Mesothelial cell of epicardium (in vitro differentiated cells): ENCODE measurements around the gene STK39. TPM values are rescaled to one million over a fixed set of nuclear protein-coding genes. Genes with fewer than 3 reads are reported as not detected.

Experiments
- DNase-seq, 2 experiments: peaks; one replicate each; pipeline ENCODE4 v3.0.0; 2021; ENCODE audit warnings: low spot score in 2 of 2; ENCODE audit not compliant: unreplicated experiment in 2 of 2
- H3K27ac Mint-ChIP-seq: 2 replicates; pipeline ENCODE4 v1.8.0; 2021; ENCODE audit warnings: mixed read lengths
- H3K27me3 Mint-ChIP-seq: 2 replicates; pipeline ENCODE4 v1.8.0; 2021; ENCODE audit warnings: low read depth, mixed read lengths
- H3K36me3 Mint-ChIP-seq: 2 replicates; pipeline ENCODE4 v1.8.0; 2021; ENCODE audit warnings: mixed read lengths
- H3K4me1 Mint-ChIP-seq: 2 replicates; pipeline ENCODE4 v1.8.0; 2021; ENCODE audit warnings: mixed read lengths
- H3K4me3 Mint-ChIP-seq: 2 replicates; pipeline ENCODE4 v1.8.0; 2021; ENCODE audit warnings: mild to moderate bottlenecking, moderate library complexity, mixed read lengths
- H3K9me3 Mint-ChIP-seq: 2 replicates; pipeline ENCODE4 v1.8.0; 2021; ENCODE audit warnings: mixed read lengths
- total RNA-seq: library from RNA; stranded (reverse); gene quantifications from 3 replicates; pipeline ENCODE4 v1.2.1, GENCODE V29; 2021
- TF ChIP-seq, protein P1 (sequence below): fragments of 200-600 bp; sonication (generic); IDR thresholded peaks from one replicate; pipeline ENCODE4 v1.5.0; 2021; ENCODE audit warnings: antibody characterized with exemption; ENCODE audit not compliant: unreplicated experiment

STK39 gene
- total RNA-seq, 1 donor from 2014 or later, result 18.7 TPM

DNA sequence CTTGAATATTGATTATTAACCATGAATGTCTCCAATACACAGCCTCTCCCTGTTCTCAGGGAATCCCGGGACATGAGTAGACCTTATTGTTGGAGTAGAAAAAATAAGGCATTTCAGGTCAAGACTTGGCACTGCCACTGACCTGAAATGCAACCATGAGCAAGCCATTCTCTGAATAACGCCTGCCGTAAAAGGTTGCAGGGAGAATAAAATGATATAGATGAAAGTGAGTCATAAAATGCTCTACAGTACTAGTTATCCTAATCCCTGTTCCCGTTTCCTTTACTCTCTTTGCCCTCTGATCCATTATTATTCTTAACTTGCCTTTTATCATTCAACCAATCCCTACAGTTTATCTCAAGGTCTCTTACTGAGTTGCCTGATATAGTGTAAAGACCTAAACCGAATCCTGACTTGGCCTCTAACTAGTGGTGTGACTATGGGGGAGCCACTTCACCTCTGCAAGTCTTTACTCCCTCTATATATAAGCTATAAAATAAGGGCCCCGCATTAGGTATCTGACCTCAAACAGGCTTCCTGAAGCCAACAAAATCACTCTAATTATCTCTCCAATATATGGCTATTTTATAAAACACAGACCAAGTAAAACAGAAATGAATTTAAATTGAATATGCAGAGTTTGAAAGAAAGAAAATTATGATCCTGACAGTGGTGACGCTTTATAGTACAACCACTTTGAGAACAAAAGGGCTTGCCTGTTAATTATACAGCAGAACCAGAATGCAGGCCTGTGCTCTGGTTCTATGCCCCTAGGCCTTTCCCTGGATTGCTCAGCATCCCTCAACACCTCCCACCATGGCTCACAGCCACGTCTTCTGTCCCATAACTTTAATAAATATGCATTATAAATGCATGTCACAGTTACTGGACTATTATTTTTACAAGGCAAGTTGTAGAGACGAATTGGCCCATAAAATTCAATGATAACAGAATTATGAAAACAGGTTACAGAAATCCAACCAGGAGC, 183.1 kb downstream of the STK39 start:
- Mint-ChIP-seq H3K9me3 (peaks cover 8% of the 10 kb centered on the region), H3K4me3 (no peak overlapping the region), H3K4me1 (peaks cover 21% of the 10 kb centered on the region), H3K36me3 (peaks cover 30% of the 10 kb centered on the region), H3K27me3 (no peaks in the 10 kb centered on the region), H3K27ac (no peak overlapping the region)
- TF ChIP-seq, protein P1, sequence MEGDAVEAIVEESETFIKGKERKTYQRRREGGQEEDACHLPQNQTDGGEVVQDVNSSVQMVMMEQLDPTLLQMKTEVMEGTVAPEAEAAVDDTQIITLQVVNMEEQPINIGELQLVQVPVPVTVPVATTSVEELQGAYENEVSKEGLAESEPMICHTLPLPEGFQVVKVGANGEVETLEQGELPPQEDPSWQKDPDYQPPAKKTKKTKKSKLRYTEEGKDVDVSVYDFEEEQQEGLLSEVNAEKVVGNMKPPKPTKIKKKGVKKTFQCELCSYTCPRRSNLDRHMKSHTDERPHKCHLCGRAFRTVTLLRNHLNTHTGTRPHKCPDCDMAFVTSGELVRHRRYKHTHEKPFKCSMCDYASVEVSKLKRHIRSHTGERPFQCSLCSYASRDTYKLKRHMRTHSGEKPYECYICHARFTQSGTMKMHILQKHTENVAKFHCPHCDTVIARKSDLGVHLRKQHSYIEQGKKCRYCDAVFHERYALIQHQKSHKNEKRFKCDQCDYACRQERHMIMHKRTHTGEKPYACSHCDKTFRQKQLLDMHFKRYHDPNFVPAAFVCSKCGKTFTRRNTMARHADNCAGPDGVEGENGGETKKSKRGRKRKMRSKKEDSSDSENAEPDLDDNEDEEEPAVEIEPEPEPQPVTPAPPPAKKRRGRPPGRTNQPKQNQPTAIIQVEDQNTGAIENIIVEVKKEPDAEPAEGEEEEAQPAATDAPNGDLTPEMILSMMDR, result no peak
- no peak for DNase-seq

DNA sequence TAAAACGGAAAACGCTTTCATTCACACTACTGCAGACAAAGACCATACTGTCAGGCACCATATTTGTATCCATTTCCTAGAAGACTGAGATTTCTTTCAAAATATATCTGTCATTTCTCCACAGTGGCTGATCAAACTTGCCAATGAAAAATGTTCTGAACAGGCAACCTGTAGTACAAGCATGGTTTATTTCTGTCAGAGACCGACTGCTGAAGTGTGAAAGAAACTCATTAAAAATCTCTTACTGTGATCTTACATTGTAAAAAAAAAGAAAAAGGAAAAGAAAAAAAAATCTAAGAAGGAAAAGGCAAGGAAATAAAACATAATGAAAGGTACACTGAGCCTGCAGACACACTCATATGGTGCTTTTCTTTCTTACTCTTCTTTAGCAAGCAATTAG, 184.5 kb downstream of the STK39 start:
- H3K27me3 Mint-ChIP-seq, result no peaks in the 10 kb centered on the region
- H3K36me3 Mint-ChIP-seq, result peaks cover 27% of the 10 kb centered on the region
- TF ChIP-seq, protein P1, result no peak
- H3K4me1 Mint-ChIP-seq, result peaks cover 21% of the 10 kb centered on the region
- no peak overlapping the region for H3K4me3 Mint-ChIP-seq
- no peak for DNase-seq
- peaks cover 7% of the 10 kb centered on the region for H3K9me3 Mint-ChIP-seq
- no peak overlapping the region for H3K27ac Mint-ChIP-seq

DNA sequence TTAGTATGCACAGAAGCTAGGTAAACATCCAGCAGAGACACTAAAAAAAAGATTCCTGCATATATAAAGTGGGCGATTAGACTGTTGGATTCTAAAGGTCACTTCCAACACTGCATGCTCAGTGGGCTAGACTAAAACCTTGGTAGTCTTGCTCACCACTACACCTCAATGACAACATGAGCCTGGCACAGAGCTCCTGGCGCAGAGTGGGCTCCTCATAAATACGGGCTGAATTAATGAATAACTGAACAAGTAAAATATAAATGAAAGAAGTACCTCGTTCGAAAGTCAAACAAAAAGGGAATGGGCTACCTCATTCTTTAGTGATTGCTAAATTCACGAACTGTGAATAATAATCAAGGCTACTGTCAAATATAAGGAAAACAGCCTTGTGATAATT, 185.3 kb downstream of the STK39 start:
- TF ChIP-seq, protein P1, result no peak
- Mint-ChIP-seq H3K27ac (no peak overlapping the region), H3K27me3 (no peaks in the 10 kb centered on the region), H3K4me1 (peaks cover 21% of the 10 kb centered on the region), H3K4me3 (no peak overlapping the region), H3K36me3 (peaks cover 19% of the 10 kb centered on the region), H3K9me3 (no peaks in the 10 kb centered on the region)
- no peak for DNase-seq

DNA sequence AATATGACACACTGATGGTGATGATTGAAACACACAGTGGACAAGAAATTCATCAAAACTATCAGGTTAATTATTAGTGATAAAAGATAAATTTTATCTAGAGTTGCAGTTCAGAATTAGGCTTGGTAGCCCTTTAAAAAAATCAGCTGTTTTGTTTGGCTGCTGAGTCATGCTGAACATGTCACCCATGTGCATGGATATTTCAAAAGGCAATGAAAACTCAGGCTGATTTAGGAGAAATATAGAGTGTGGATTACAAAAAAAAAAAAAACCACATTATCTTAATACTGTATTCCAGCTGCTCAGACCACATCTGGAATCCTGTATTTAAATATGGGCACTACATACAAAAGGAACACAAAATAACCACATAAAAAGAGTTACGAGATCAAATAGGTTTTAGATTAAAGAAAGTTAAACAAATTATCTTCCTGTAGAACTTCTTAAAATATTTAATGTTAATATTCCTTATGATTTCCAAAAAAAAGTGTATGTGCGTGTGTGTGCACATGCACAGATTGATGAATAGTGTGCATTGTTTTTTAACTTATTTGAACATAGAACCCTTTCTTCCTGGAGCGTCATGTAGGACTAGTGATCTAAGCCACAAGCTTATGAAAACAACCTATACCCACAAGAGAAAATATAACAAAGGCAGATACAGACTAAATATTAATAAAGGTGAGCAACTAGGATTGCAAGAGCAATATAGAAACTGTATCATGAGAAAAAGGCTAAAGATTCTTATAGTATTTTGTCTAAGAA, 186.2 kb downstream of the STK39 start:
- H3K36me3 Mint-ChIP-seq, result peaks cover 17% of the 10 kb centered on the region
- no peak for DNase-seq
- H3K4me1 Mint-ChIP-seq, result peaks cover 21% of the 10 kb centered on the region
- no peaks in the 10 kb centered on the region for H3K27me3 Mint-ChIP-seq
- TF ChIP-seq, protein P1, result no peak
- no peak overlapping the region for H3K4me3 Mint-ChIP-seq
- H3K9me3 Mint-ChIP-seq, result no peaks in the 10 kb centered on the region
- no peak overlapping the region for H3K27ac Mint-ChIP-seq

DNA sequence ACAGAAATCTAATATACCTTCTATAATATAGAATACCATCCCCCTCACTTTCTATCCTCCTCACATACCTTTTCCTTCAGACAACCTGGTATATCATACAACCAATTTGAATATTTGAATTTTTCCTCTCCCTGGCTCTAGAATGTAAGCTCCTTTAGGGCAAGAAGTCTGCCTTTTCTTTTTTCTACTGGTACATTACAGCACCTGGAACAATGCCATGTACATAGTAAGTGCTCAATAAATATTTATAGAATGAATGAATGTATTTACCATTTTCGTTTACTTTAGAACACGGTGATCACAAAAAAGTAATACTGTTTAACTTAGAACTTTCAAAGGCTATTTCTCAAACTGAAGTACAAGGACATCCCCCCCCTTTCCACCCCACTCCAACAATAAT, 187.6 kb downstream of the STK39 start:
- H3K4me3 Mint-ChIP-seq, result no peak overlapping the region
- peaks cover 15% of the 10 kb centered on the region for H3K36me3 Mint-ChIP-seq
- peaks cover 16% of the 10 kb centered on the region for H3K4me1 Mint-ChIP-seq
- DNase-seq, result no peak
- H3K27ac Mint-ChIP-seq, result no peak overlapping the region
- H3K27me3 Mint-ChIP-seq, result no peaks in the 10 kb centered on the region
- H3K9me3 Mint-ChIP-seq, result no peaks in the 10 kb centered on the region
- TF ChIP-seq, protein P1, result no peak
